ENCODE measurements around the gene PMPCA. TPM values are rescaled to one million over a fixed set of nuclear protein-coding genes. Genes with fewer than 3 reads are reported as not detected.

Gene PMPCA
- total RNA-seq, 1 experiment from 2014 or later: 64.2 TPM

GRCh38 chr9:136456258-136456657, 45.8 kb downstream of the PMPCA start:
- no peak for DNase-seq (ENCODE audit: low spot score)

- DNase-seq (ENCODE audit: low spot score): no peak
Measured at GRCh38 chr9:136457326-136457725, 46.9 kb downstream of the PMPCA start.

- DNase-seq (ENCODE audit: low spot score): no peak
Measured at GRCh38 chr9:136459425-136459824, 49.0 kb downstream of the PMPCA start.

- DNase-seq (ENCODE audit: low spot score): no peak
Measured at GRCh38 chr9:136460772-136461325, 50.4 kb downstream of the PMPCA start.

- no peak for DNase-seq (ENCODE audit: low spot score)
Measured at GRCh38 chr9:136462664-136463063, 52.2 kb downstream of the PMPCA start.

- no peak for DNase-seq (ENCODE audit: low spot score)
Measured at GRCh38 chr9:136463578-136463977, 53.1 kb downstream of the PMPCA start.

GRCh38 chr9:136464241-136464640, 53.8 kb downstream of the PMPCA start:
- no peak for DNase-seq (ENCODE audit: low spot score)

- no peak for DNase-seq (ENCODE audit: low spot score)
Measured at GRCh38 chr9:136465500-136466154, 55.2 kb downstream of the PMPCA start.

GRCh38 chr9:136466155-136466541, 55.7 kb downstream of the PMPCA start:
- no peak for DNase-seq (ENCODE audit: low spot score)

- no peak for DNase-seq (ENCODE audit: low spot score)
Measured at GRCh38 chr9:136467766-136468165, 57.3 kb downstream of the PMPCA start.

GRCh38 chr9:136470356-136470755, 59.9 kb downstream of the PMPCA start:
- DNase-seq (ENCODE audit: low spot score): no peak

GRCh38 chr9:136470792-136471469, 60.5 kb downstream of the PMPCA start:
- no peak for DNase-seq (ENCODE audit: low spot score)

- no peak for DNase-seq (ENCODE audit: low spot score)
Measured at GRCh38 chr9:136471802-136472487, 61.5 kb downstream of the PMPCA start.

GRCh38 chr9:136472640-136473353, 62.3 kb downstream of the PMPCA start:
- no peak for DNase-seq (ENCODE audit: low spot score)

GRCh38 chr9:136473354-136473721, 62.9 kb downstream of the PMPCA start:
- no peak for DNase-seq (ENCODE audit: low spot score)

Other genes starting within 250 kb of the PMPCA start
- gene LHX3, start 205.5 kb upstream of the PMPCA start, total RNA-seq (2014; rRNA removed; shearing (Covaris generic)): not detected in 2 replicates
- gene QSOX2, start 164.8 kb upstream of the PMPCA start, total RNA-seq (2014; rRNA removed; shearing (Covaris generic)): 9.2 and 10.3 TPM in 2 replicates
- gene CCDC187, start 106.6 kb upstream of the PMPCA start, total RNA-seq (2014; rRNA removed; shearing (Covaris generic)): not detected in 2 replicates
- 5.1 and 8.9 TPM in 2 replicates for gene GPSM1, start 83.1 kb upstream of the PMPCA start, total RNA-seq (2014; rRNA removed; shearing (Covaris generic))
- gene DNLZ, start 46.9 kb upstream of the PMPCA start, total RNA-seq (2014; rRNA removed; shearing (Covaris generic)): 26.5 and 39.6 TPM in 2 replicates
- 0.17 and 0.18 TPM in 2 replicates for gene CARD9, start 37.0 kb upstream of the PMPCA start, total RNA-seq (2014; rRNA removed; shearing (Covaris generic))
- 2.8 and 5.6 TPM in 2 replicates for gene SNAPC4, start 10.5 kb upstream of the PMPCA start, total RNA-seq (2014; rRNA removed; shearing (Covaris generic))
- 36.5 and 51.3 TPM in 2 replicates for gene ENTR1, start within 50 bp of the PMPCA start, total RNA-seq (2014; rRNA removed; shearing (Covaris generic))
- 2.4 and 3.9 TPM in 2 replicates for gene INPP5E, start 29.2 kb downstream of the PMPCA start, total RNA-seq (2014; rRNA removed; shearing (Covaris generic))
- 18.7 and 19.0 TPM in 2 replicates for gene SEC16A, start 72.4 kb downstream of the PMPCA start, total RNA-seq (2014; rRNA removed; shearing (Covaris generic))
- gene NOTCH1, start 135.4 kb downstream of the PMPCA start, total RNA-seq (2014; rRNA removed; shearing (Covaris generic)): 2.4 and 3.2 TPM in 2 replicates

All from H4 (cell line).